GM23338 (cell line): ENCODE results near the gene TYK2. TPM values are rescaled to one million over a fixed set of nuclear protein-coding genes. Genes with fewer than 3 reads are reported as not detected.

Experiments used
- ATAC-seq: fragments of 200-7000 bp; cut with Tn5 transposase; 3 replicates; pipeline ENCODE4 v1.9.1; 2020
- DNase-seq: peaks from one replicate; pipeline ENCODE4 v3.0.0-alpha.2; 2015; ENCODE audit warnings: low spot score
- H2AFZ ChIP-seq: fragments of 200-600 bp; sonication (generic); 2 replicates; pipeline ENCODE4 v1.8.0; 2016; ENCODE audit warnings: antibody characterized with exemption, mild to moderate bottlenecking, moderate library complexity
- H3F3A ChIP-seq: fragments of 200-600 bp; sonication (generic); replicated peaks from 2 replicates; pipeline ENCODE4 v1.8.0; 2017; ENCODE audit warnings: antibody characterized with exemption, mixed run types, low read depth
- H3K27ac ChIP-seq: fragments of 200-600 bp; sonication (generic); 2 replicates; pipeline ENCODE4 v1.6.1; 2016; ENCODE audit warnings: low read depth
- H3K27me3 ChIP-seq: fragments of 200-600 bp; sonication (generic); 2 replicates; pipeline ENCODE4 v1.8.0; 2016; ENCODE audit warnings: mild to moderate bottlenecking, mixed run types, moderate library complexity; ENCODE audit not compliant: insufficient read depth
- H3K36me3 ChIP-seq: fragments of 200-600 bp; sonication (generic); 2 replicates; pipeline ENCODE4 v1.8.0; 2016; ENCODE audit warnings: mild to moderate bottlenecking; ENCODE audit not compliant: insufficient read depth
- H3K4me1 ChIP-seq: fragments of 200-600 bp; sonication (generic); 2 replicates; pipeline ENCODE4 v1.8.0; 2016; ENCODE audit warnings: mild to moderate bottlenecking, moderate library complexity; ENCODE audit not compliant: insufficient read depth
- H3K4me2 ChIP-seq: fragments of 200-600 bp; sonication (generic); 2 replicates; pipeline ENCODE4 v1.7.1; 2017; ENCODE audit warnings: mixed run types
- H3K4me3 ChIP-seq: fragments of 200-600 bp; sonication (generic); 2 replicates; pipeline ENCODE4 v1.6.1; 2016; ENCODE audit warnings: mixed run types
- H3K79me2 ChIP-seq: fragments of 200-600 bp; sonication (generic); replicated peaks from 2 replicates; pipeline ENCODE4 v1.8.0; 2017; ENCODE audit warnings: mild to moderate bottlenecking; ENCODE audit not compliant: insufficient read depth
- H3K9me2 ChIP-seq: fragments of 200-600 bp; sonication (generic); 2 replicates; pipeline ENCODE4 v1.8.0; 2017; ENCODE audit not compliant: insufficient read depth
- H4K20me1 ChIP-seq: fragments of 200-600 bp; sonication (generic); replicated peaks from 2 replicates; pipeline ENCODE4 v1.8.0; 2017; ENCODE audit warnings: mild to moderate bottlenecking; ENCODE audit not compliant: insufficient read depth
- H3K27ac Mint-ChIP-seq: 2 replicates; pipeline ENCODE4 v1.8.0; 2020; ENCODE audit warnings: inconsistent platforms, mild to moderate bottlenecking, moderate library complexity, mixed read lengths
- H3K27me3 Mint-ChIP-seq: 3 replicates; pipeline ENCODE4 v1.8.0; 2022; ENCODE audit warnings: low read depth, mild to moderate bottlenecking, moderate library complexity, mixed read lengths, inconsistent platforms; ENCODE audit not compliant: insufficient read depth, poor library complexity
- H3K36me3 Mint-ChIP-seq: 3 replicates; pipeline ENCODE4 v1.8.0; 2021; ENCODE audit warnings: low read depth, mild to moderate bottlenecking, inconsistent platforms, moderate library complexity, mixed read lengths
- H3K4me1 Mint-ChIP-seq: 3 replicates; pipeline ENCODE4 v1.8.0; 2020; ENCODE audit warnings: mild to moderate bottlenecking, inconsistent platforms, mixed read lengths
- H3K4me3 Mint-ChIP-seq: 3 replicates; pipeline ENCODE4 v1.8.0; 2021; ENCODE audit warnings: moderate library complexity, mild to moderate bottlenecking, inconsistent platforms, mixed read lengths
- H3K9me3 Mint-ChIP-seq: 3 replicates; pipeline ENCODE4 v1.8.0; 2020; ENCODE audit warnings: moderate library complexity, mild to moderate bottlenecking, inconsistent platforms, mixed read lengths
- CREB1 ChIP-seq: fragments of 250-450 bp; sonication (Bioruptor Pico); IDR thresholded peaks from 2 replicates; pipeline ENCODE4 v1.5.0; 2020; ENCODE audit warnings: low read depth, mild to moderate bottlenecking, moderate library complexity
- EZH2phosphoT487 ChIP-seq: fragments of 200-600 bp; sonication (generic); IDR thresholded peaks from one replicate; pipeline ENCODE4 v1.8.1; 2018; ENCODE audit warnings: antibody characterized with exemption; ENCODE audit not compliant: unreplicated experiment
- POLR2AphosphoS5 ChIP-seq: IDR thresholded peaks from 2 replicates; pipeline ENCODE4 v1.6.1; 2016; ENCODE audit warnings: antibody characterized with exemption, low read depth
- ZNF114 ChIP-seq: fragments of 250-450 bp; sonication (Bioruptor Pico); IDR thresholded peaks from 2 replicates; pipeline ENCODE4 v1.5.0; 2020; ENCODE audit warnings: mild to moderate bottlenecking, moderate library complexity
- polyA plus RNA-seq: library from polyadenylated mRNA; unstranded; fragments of >200 nt; fragmentation: Nextera tagmentation; extraction: Ambion mirVana; gene quantifications from 2 replicates; pipeline ENCODE4 v1.2.1, GENCODE V29; 2016
- total RNA-seq: library from RNA; depleted of rRNA; stranded (reverse); fragments of >200 nt; shearing (Covaris generic); gene quantifications from 2 replicates; pipeline ENCODE4 v1.2.3, GENCODE V29; 2014
- TF ChIP-seq, protein P1 (sequence below): fragments of 250-450 bp; sonication (Bioruptor Pico); IDR thresholded peaks from 2 replicates; pipeline ENCODE4 v1.5.0; 2020; ENCODE audit warnings: mild to moderate bottlenecking, moderate library complexity
- TF ChIP-seq, protein P2 (sequence below): IDR thresholded peaks from 2 replicates; pipeline ENCODE4 v1.6.1; 2016; ENCODE audit warnings: antibody characterized with exemption
- TF ChIP-seq, protein P3 (sequence below), 2 experiments: fragments of 200-600 bp in 1 of 2; sonication (generic) in 1 of 2; conservative IDR thresholded peaks; 2 replicates each; pipeline versions ENCODE4 v1.5.1 to v1.6.1; 2016 to 2017; ENCODE audit warnings: antibody characterized with exemption in 2 of 2, low read depth in 2 of 2, mild to moderate bottlenecking in 2 of 2, moderate library complexity in 1 of 2

TYK2 gene
- total and polyA plus RNA-seq, 2 experiments from 2014 or later: 29.1 to 30.7 TPM

DNA sequence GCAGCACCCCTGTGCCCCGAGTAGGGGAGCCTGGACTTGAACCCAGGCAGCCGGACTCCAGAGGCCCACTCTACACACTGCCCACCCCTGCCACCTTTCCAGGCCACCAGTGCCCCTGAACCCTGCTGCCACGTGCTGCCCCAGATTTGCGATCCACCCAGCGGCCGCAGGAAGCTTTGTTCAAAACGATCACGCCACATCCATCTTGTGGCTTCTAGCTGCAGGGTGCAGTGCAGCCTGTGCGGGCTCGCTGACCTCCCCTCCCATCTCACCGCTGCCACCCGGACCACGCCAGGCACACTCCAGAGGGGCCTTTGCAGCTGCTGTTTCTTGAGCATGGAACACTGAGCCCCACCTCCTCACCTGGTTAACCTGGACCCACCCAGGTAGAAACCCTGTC is 50.8 kb downstream of the TYK2 start (continued):
- TF ChIP-seq, protein P1, sequence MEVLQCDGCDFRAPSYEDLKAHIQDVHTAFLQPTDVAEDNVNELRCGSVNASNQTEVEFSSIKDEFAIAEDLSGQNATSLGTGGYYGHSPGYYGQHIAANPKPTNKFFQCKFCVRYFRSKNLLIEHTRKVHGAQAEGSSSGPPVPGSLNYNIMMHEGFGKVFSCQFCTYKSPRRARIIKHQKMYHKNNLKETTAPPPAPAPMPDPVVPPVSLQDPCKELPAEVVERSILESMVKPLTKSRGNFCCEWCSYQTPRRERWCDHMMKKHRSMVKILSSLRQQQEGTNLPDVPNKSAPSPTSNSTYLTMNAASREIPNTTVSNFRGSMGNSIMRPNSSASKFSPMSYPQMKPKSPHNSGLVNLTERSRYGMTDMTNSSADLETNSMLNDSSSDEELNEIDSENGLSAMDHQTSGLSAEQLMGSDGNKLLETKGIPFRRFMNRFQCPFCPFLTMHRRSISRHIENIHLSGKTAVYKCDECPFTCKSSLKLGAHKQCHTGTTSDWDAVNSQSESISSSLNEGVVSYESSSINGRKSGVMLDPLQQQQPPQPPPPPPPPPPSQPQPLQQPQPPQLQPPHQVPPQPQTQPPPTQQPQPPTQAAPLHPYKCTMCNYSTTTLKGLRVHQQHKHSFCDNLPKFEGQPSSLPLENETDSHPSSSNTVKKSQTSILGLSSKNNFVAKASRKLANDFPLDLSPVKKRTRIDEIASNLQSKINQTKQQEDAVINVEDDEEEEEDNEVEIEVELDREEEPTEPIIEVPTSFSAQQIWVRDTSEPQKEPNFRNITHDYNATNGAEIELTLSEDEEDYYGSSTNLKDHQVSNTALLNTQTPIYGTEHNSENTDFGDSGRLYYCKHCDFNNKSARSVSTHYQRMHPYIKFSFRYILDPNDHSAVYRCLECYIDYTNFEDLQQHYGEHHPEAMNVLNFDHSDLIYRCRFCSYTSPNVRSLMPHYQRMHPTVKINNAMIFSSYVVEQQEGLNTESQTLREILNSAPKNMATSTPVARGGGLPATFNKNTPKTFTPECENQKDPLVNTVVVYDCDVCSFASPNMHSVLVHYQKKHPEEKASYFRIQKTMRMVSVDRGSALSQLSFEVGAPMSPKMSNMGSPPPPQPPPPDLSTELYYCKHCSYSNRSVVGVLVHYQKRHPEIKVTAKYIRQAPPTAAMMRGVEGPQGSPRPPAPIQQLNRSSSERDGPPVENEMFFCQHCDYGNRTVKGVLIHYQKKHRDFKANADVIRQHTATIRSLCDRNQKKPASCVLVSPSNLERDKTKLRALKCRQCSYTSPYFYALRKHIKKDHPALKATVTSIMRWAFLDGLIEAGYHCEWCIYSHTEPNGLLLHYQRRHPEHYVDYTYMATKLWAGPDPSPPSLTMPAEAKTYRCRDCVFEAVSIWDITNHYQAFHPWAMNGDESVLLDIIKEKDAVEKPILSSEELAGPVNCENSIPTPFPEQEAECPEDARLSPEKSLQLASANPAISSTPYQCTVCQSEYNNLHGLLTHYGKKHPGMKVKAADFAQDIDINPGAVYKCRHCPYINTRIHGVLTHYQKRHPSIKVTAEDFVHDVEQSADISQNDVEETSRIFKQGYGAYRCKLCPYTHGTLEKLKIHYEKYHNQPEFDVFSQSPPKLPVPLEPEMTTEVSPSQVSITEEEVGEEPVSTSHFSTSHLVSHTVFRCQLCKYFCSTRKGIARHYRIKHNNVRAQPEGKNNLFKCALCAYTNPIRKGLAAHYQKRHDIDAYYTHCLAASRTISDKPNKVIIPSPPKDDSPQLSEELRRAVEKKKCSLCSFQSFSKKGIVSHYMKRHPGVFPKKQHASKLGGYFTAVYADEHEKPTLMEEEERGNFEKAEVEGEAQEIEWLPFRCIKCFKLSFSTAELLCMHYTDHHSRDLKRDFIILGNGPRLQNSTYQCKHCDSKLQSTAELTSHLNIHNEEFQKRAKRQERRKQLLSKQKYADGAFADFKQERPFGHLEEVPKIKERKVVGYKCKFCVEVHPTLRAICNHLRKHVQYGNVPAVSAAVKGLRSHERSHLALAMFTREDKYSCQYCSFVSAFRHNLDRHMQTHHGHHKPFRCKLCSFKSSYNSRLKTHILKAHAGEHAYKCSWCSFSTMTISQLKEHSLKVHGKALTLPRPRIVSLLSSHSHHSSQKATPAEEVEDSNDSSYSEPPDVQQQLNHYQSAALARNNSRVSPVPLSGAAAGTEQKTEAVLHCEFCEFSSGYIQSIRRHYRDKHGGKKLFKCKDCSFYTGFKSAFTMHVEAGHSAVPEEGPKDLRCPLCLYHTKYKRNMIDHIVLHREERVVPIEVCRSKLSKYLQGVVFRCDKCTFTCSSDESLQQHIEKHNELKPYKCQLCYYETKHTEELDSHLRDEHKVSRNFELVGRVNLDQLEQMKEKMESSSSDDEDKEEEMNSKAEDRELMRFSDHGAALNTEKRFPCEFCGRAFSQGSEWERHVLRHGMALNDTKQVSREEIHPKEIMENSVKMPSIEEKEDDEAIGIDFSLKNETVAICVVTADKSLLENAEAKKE (CRISPR knock-in tag): no peak
- TF ChIP-seq CREB1 (CRISPR knock-in tag): no peak

DNA sequence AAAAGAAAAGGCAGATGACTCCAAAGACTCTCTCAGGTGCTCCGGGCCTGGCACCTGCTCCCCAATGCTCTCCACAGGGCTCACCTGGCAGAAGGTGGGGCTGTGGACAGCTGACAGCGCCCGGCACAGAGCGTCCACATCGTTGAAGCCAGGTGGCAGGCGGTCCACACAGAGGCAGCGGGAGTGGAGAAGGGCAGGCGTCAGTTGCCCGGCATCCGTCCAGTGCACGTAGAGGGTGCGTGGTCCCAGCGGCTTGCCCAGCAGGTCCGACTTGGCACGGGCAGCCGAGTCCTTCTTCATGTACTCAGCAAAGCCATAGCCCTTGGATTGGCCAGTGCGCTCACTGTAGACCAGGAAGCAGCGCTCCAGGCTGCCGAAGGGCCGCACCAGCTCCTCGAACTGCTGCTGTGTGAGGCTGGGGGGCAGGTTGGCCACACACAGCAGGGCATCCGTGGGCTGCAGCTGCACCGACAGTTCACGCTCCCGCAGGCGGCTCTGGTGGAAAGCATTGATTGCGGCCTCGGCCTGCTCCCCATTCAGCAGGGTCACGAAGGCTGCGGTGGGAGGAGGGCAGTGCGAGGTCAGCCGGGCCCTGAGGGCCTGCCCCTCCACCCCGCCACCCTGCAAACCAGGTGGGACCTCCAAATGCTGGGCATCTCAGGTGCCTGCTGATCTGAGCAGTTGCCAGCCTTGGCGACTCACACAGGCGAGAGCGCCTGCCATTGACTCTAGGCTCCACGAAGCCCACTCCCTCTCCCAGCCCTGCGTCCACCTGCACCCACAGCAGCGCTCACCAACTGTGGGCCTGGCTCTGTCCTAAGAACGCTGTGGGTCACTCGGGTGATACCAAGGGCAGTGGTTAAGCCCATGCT is 51.6 kb downstream of the TYK2 start:
- no peak overlapping the region for H3K4me2 ChIP-seq
- H3K4me3 ChIP-seq: no peak overlapping the region
- peaks cover 27% of the 10 kb centered on the region for H4K20me1 ChIP-seq
- H3K9me3 Mint-ChIP-seq: no peaks in the 10 kb centered on the region
- H3K27me3 ChIP-seq: no peaks in the 10 kb centered on the region
- no peaks in the 10 kb centered on the region for H3K9me2 ChIP-seq
- no peak overlapping the region for H2AFZ ChIP-seq
- ATAC-seq (no peak), DNase-seq (no peak)
- H3K27ac ChIP-seq: no peak overlapping the region
- peaks cover 62% of the 10 kb centered on the region for H3K36me3 Mint-ChIP-seq
- peaks cover 6% of the 10 kb centered on the region for H3K4me1 Mint-ChIP-seq
- 0 out of 2 replicates have a peak, but pooled peaks cover 9% of the 10 kb centered on the region for H3K4me1 ChIP-seq
- H3K27me3 Mint-ChIP-seq: peaks cover 11% of the 10 kb centered on the region
- H3F3A ChIP-seq: no peaks in the 10 kb centered on the region; the same call in 1 of the 2 replicates
- H3K79me2 ChIP-seq: peaks cover 33% of the 10 kb centered on the region
- no peak overlapping the region for H3K27ac Mint-ChIP-seq
- H3K4me3 Mint-ChIP-seq: no peak overlapping the region
- H3K36me3 ChIP-seq: peaks cover 19% of the 10 kb centered on the region; the same call in 1 of the 2 replicates
- TF ChIP-seq EZH2phosphoT487: no peak
- TF ChIP-seq POLR2AphosphoS5: no peak
- TF ChIP-seq, protein P2, sequence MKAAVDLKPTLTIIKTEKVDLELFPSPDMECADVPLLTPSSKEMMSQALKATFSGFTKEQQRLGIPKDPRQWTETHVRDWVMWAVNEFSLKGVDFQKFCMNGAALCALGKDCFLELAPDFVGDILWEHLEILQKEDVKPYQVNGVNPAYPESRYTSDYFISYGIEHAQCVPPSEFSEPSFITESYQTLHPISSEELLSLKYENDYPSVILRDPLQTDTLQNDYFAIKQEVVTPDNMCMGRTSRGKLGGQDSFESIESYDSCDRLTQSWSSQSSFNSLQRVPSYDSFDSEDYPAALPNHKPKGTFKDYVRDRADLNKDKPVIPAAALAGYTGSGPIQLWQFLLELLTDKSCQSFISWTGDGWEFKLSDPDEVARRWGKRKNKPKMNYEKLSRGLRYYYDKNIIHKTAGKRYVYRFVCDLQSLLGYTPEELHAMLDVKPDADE: no peak
- TF ChIP-seq, protein P3, sequence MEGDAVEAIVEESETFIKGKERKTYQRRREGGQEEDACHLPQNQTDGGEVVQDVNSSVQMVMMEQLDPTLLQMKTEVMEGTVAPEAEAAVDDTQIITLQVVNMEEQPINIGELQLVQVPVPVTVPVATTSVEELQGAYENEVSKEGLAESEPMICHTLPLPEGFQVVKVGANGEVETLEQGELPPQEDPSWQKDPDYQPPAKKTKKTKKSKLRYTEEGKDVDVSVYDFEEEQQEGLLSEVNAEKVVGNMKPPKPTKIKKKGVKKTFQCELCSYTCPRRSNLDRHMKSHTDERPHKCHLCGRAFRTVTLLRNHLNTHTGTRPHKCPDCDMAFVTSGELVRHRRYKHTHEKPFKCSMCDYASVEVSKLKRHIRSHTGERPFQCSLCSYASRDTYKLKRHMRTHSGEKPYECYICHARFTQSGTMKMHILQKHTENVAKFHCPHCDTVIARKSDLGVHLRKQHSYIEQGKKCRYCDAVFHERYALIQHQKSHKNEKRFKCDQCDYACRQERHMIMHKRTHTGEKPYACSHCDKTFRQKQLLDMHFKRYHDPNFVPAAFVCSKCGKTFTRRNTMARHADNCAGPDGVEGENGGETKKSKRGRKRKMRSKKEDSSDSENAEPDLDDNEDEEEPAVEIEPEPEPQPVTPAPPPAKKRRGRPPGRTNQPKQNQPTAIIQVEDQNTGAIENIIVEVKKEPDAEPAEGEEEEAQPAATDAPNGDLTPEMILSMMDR (conservative IDR thresholded peaks at IDR 0.05; ENCODE audit: low read depth in 2 of 2): no peak
- no peak for TF ChIP-seq ZNF114 (CRISPR knock-in tag)
